Endothelial cell of umbilical vein (primary cell): ENCODE measurements around the gene HPCAL4.

Experiments used
- CTCF ChIP-seq, 2 donors: IDR thresholded peaks; 1 replicate in 1 of 2; 2 replicates in 1 of 2; pipeline ENCODE4 v1.5.1; 2011; ENCODE audit warnings: low read length in 2 of 2, mild to moderate bottlenecking in 2 of 2, moderate library complexity in 2 of 2, control low read depth in 1 of 2, inconsistent platforms in 1 of 2, low read depth in 1 of 2; ENCODE audit not compliant: insufficient read depth in 1 of 2; ENCODE audit errors: extremely low read depth in 1 of 2
- EZH2 ChIP-seq: IDR thresholded peaks from 2 replicates; pipeline ENCODE4 v1.6.1; 2012; ENCODE audit warnings: borderline replicate concordance, low read depth, mild to moderate bottlenecking, moderate library complexity, low read length, inconsistent platforms; ENCODE audit not compliant: severe bottlenecking
- FOS ChIP-seq: IDR thresholded peaks from 2 replicates; pipeline ENCODE4 v1.6.1; 2011; ENCODE audit warnings: mild to moderate bottlenecking, low read length, moderate library complexity, borderline replicate concordance; ENCODE audit not compliant: insufficient read depth

- no peak for TF ChIP-seq CTCF (IDR thresholded peaks at IDR 0.05; ENCODE audit: extremely low read depth in 1 of 2, insufficient read depth in 1 of 2, low read depth in 1 of 2, low read length in 2 of 2)
- no peak for TF ChIP-seq EZH2
- peak; percentile 74 for TF ChIP-seq FOS
These were observed 36.1 kb upstream of the HPCAL4 start for GRCh38 chr1:39727221-39727931.
